Nephron (organoid): ENCODE results near the gene SLC9A9.

ENCODE experiments used
- H3K27ac Mint-ChIP-seq, 3 experiments: 2 replicates each; pipeline ENCODE4 v1.8.0; 2020; ENCODE audit warnings: mixed read lengths in 3 of 3, mild to moderate bottlenecking in 2 of 3, moderate library complexity in 1 of 3
- H3K27me3 Mint-ChIP-seq: 2 replicates; pipeline ENCODE4 v1.8.0; 2021; ENCODE audit warnings: low read depth, mild to moderate bottlenecking, moderate library complexity, mixed read lengths
- H3K36me3 Mint-ChIP-seq: 2 replicates; pipeline ENCODE4 v1.8.0; 2020; ENCODE audit warnings: low read depth, mixed read lengths
- H3K4me1 Mint-ChIP-seq: 2 replicates; pipeline ENCODE4 v1.8.0; 2020; ENCODE audit warnings: mixed read lengths
- H3K4me3 Mint-ChIP-seq, 3 experiments: 2 replicates each; pipeline ENCODE4 v1.8.0; 2020; ENCODE audit warnings: mild to moderate bottlenecking in 3 of 3, mixed read lengths in 3 of 3, moderate library complexity in 2 of 3
- H3K9me3 Mint-ChIP-seq: 2 replicates; pipeline ENCODE4 v1.8.0; 2020; ENCODE audit warnings: mixed read lengths
- CTCF ChIP-seq, 3 experiments: fragments of 200-600 bp; sonication (generic); IDR thresholded peaks; one replicate each; pipeline ENCODE4 v1.5.0; 2021; ENCODE audit warnings: antibody characterized with exemption in 3 of 3; ENCODE audit not compliant: unreplicated experiment in 3 of 3

The SLC9A9 gene

GRCh38 chr3:143362115-143362991, 485.9 kb downstream of the SLC9A9 start:
- no peak overlapping the region for H3K27ac Mint-ChIP-seq
- H3K9me3 Mint-ChIP-seq, result no peaks in the 10 kb centered on the region
- no peaks in the 10 kb centered on the region for H3K27me3 Mint-ChIP-seq
- H3K4me3 Mint-ChIP-seq, result no peak overlapping the region
- peaks cover 9% of the 10 kb centered on the region for H3K4me1 Mint-ChIP-seq
- no peak for TF ChIP-seq CTCF (IDR thresholded peaks at IDR 0.05; ENCODE audit: unreplicated experiment in 3 of 3)
- peaks cover 5% of the 10 kb centered on the region for H3K36me3 Mint-ChIP-seq

GRCh38 chr3:143361589-143361988, 486.7 kb downstream of the SLC9A9 start:
- peaks cover 3% of the 10 kb centered on the region for H3K4me1 Mint-ChIP-seq
- TF ChIP-seq CTCF (IDR thresholded peaks at IDR 0.05; ENCODE audit: unreplicated experiment in 3 of 3), result no peak
- H3K36me3 Mint-ChIP-seq, result peaks cover 5% of the 10 kb centered on the region
- no peaks in the 10 kb centered on the region for H3K9me3 Mint-ChIP-seq
- H3K27ac Mint-ChIP-seq, result no peak overlapping the region
- no peak overlapping the region for H3K4me3 Mint-ChIP-seq
- H3K27me3 Mint-ChIP-seq, result no peaks in the 10 kb centered on the region

- Mint-ChIP-seq H3K36me3 (peaks cover 5% of the 10 kb centered on the region), H3K27me3 (no peaks in the 10 kb centered on the region), H3K4me3 (no peak overlapping the region), H3K4me1 (peaks cover 3% of the 10 kb centered on the region), H3K9me3 (no peaks in the 10 kb centered on the region), H3K27ac (no peak overlapping the region)
- TF ChIP-seq CTCF (IDR thresholded peaks at IDR 0.05; ENCODE audit: unreplicated experiment in 3 of 3), result no peak
Measured at GRCh38 chr3:143360244-143360643, 488.0 kb downstream of the SLC9A9 start.

- H3K4me3 Mint-ChIP-seq, result no peak overlapping the region
- no peak overlapping the region for H3K27ac Mint-ChIP-seq
- peaks cover 5% of the 10 kb centered on the region for H3K36me3 Mint-ChIP-seq
- no peaks in the 10 kb centered on the region for H3K9me3 Mint-ChIP-seq
- TF ChIP-seq CTCF (IDR thresholded peaks at IDR 0.05; ENCODE audit: unreplicated experiment in 3 of 3), result no peak
- H3K4me1 Mint-ChIP-seq, result peaks cover 3% of the 10 kb centered on the region
- no peaks in the 10 kb centered on the region for H3K27me3 Mint-ChIP-seq
Measured at GRCh38 chr3:143358793-143359491, 489.3 kb downstream of the SLC9A9 start.

GRCh38 chr3:143358155-143358792, 490.0 kb downstream of the SLC9A9 start:
- Mint-ChIP-seq H3K9me3 (no peaks in the 10 kb centered on the region), H3K27me3 (no peaks in the 10 kb centered on the region), H3K27ac (no peak overlapping the region), H3K4me1 (peaks cover 2% of the 10 kb centered on the region), H3K4me3 (no peak overlapping the region), H3K36me3 (peaks cover 5% of the 10 kb centered on the region)
- no peak for TF ChIP-seq CTCF (IDR thresholded peaks at IDR 0.05; ENCODE audit: unreplicated experiment in 3 of 3)
